ENCODE results near the gene CAVIN2.

GRCh38 chr2:191797500-191797899, 49.4 kb downstream of the CAVIN2 start:
- TF ChIP-seq CHD2 (IDR thresholded peaks at IDR 0.05; ENCODE audit: low read length, partially characterized antibody) (no peak), YY1 (IDR thresholded peaks at IDR 0.05; ENCODE audit: low read depth) (no peak), CTCF (IDR thresholded peaks at IDR 0.05) (no peak), ZBTB33 (IDR thresholded peaks at IDR 0.05; ENCODE audit: borderline replicate concordance, low read depth) (no peak)

Data from SK-N-SH (cell line).